MM.1S (cell line): ENCODE data around the gene TMC4.

ENCODE experiments used
- EZH2phosphoT487 ChIP-seq: fragments of 300-600 bp; sonication (generic); IDR thresholded peaks from 2 replicates; pipeline ENCODE4 v1.6.1; 2018; ENCODE audit warnings: antibody characterized with exemption, low read length
- TF ChIP-seq, protein P1 (sequence below): fragments of 300-600 bp; sonication (generic); IDR thresholded peaks from 2 replicates; pipeline ENCODE4 v1.5.1; 2016; ENCODE audit warnings: antibody characterized with exemption, low read length, mixed read lengths

DNA sequence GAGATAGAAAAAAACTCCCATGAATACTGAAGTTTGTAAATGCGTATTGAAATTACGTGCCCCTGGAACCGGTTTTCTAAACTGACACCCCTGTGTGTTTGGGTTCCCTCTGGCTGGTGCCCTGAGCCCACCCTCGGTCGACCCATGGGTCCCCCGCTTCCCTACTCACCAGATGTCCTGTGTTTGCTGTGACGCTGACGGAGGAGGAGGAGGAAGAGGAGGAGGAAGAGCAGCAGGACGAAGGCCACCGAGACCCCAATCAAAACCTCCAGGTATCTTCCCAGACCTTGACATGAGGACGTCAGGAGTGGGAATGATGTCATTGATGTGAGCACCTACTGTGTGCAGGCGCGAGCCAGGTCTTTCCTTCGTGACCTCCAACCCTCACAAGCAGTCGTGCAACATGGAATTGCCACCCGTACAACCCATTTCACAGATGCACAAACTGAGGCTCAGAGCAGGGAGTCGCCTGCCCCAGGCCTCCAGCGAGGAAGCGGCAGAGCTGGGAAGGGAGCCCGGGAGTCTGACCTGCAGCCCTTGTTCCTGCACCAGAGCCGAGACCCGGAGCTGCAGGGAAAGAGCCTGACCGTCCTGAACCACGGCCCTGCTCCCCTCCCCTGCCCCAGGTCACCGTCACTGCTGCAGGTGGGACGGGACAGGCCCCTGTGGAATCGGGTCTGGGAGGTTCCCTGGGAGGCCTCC, 46.2 kb upstream of the TMC4 start:
- TF ChIP-seq, protein P1, sequence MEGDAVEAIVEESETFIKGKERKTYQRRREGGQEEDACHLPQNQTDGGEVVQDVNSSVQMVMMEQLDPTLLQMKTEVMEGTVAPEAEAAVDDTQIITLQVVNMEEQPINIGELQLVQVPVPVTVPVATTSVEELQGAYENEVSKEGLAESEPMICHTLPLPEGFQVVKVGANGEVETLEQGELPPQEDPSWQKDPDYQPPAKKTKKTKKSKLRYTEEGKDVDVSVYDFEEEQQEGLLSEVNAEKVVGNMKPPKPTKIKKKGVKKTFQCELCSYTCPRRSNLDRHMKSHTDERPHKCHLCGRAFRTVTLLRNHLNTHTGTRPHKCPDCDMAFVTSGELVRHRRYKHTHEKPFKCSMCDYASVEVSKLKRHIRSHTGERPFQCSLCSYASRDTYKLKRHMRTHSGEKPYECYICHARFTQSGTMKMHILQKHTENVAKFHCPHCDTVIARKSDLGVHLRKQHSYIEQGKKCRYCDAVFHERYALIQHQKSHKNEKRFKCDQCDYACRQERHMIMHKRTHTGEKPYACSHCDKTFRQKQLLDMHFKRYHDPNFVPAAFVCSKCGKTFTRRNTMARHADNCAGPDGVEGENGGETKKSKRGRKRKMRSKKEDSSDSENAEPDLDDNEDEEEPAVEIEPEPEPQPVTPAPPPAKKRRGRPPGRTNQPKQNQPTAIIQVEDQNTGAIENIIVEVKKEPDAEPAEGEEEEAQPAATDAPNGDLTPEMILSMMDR, result no peak
- no peak for TF ChIP-seq EZH2phosphoT487
